Measurements from ENCODE around the gene EPHB1. TPM values are rescaled to one million over a fixed set of nuclear protein-coding genes. Genes with fewer than 3 reads are reported as not detected.

The EPHB1 gene
- total RNA-seq, 1 donor from 2014 or later = 0.53 TPM

- Histone ChIP-seq H3K4me3 (no peak overlapping the region), H3K9me3 (no peaks in the 10 kb centered on the region), H3K27ac (no peak overlapping the region), H3K27me3 (no peaks in the 10 kb centered on the region), H3K36me3 (no peaks in the 10 kb centered on the region), H3K4me1 (peaks cover 0 to 3% of the 10 kb centered on the region in 2 donors)
- intact Hi-C loops (cut with DNase I) = loop anchor here (5.0 kb wide), 1 partner anchor 1099 kb away; no protein-coding TSS in a partner anchor
- TF ChIP-seq CTCF (IDR thresholded peaks at IDR 0.05) = no peak
- no peak for DNase-seq (ENCODE audit: low spot score in 2 of 2)
Observed at GRCh38 chr3:134798681-134799311, 3.7 kb downstream of the EPHB1 start.

GRCh38 chr3:134799393-134799792, 4.3 kb downstream of the EPHB1 start:
- no peak overlapping the region for H3K27ac ChIP-seq
- no peaks in the 10 kb centered on the region for H3K27me3 ChIP-seq
- peaks cover 0 to 3% of the 10 kb centered on the region in 2 donors for H3K4me1 ChIP-seq
- intact Hi-C loops (cut with DNase I) = loop anchor here (5.0 kb wide), 1 partner anchor 1098 kb away; no protein-coding TSS in a partner anchor
- no peak for DNase-seq (ENCODE audit: low spot score in 2 of 2)
- no peak for TF ChIP-seq CTCF (IDR thresholded peaks at IDR 0.05)
- no peaks in the 10 kb centered on the region for H3K9me3 ChIP-seq
- no peak overlapping the region for H3K4me3 ChIP-seq
- no peaks in the 10 kb centered on the region for H3K36me3 ChIP-seq

DNA sequence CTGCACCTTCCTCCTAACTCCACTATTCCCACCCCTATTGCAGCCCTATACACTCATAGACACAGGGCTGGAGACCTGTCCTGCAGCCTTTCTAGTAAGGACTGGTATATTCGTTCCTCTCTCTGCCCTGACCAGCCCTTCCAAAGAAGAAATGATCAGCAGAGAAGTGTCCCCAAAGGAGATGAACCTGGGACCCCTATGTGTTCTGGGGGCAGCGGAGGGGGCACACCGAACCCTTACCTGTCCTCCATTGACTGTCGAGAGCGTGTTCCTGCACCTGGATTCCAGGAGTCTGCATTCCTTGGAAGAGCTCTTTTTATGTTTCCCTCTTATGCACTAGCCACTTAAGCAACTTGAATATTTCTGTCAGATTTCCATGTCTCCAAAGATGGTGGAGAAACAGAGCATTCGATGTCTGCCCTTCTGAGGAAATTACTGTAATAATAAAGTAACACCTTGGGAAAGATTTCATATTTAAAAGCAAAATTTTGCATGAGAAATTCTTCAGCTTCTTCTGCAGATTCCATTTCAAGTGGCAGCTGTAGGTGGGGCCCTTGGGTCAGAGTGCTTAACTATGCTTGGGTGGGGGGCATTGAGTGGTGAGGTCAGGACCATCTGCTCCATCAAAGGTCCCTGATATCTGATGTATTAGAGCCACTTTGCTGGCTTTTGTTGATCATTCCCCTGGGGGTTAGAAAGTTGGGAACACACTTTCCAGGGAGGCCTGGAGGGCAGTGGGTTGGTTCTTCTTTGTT, 6.3 kb downstream of the EPHB1 start:
- no peaks in the 10 kb centered on the region for H3K36me3 ChIP-seq
- no peak for TF ChIP-seq CTCF (IDR thresholded peaks at IDR 0.05)
- no peak overlapping the region for H3K27ac ChIP-seq
- H3K27me3 ChIP-seq = no peaks in the 10 kb centered on the region
- H3K9me3 ChIP-seq = no peaks in the 10 kb centered on the region
- no peak for DNase-seq (ENCODE audit: low spot score in 2 of 2)
- intact Hi-C loops (cut with DNase I) = no loop called here
- no peaks in the 10 kb centered on the region for H3K4me1 ChIP-seq
- no peak overlapping the region for H3K4me3 ChIP-seq

DNA sequence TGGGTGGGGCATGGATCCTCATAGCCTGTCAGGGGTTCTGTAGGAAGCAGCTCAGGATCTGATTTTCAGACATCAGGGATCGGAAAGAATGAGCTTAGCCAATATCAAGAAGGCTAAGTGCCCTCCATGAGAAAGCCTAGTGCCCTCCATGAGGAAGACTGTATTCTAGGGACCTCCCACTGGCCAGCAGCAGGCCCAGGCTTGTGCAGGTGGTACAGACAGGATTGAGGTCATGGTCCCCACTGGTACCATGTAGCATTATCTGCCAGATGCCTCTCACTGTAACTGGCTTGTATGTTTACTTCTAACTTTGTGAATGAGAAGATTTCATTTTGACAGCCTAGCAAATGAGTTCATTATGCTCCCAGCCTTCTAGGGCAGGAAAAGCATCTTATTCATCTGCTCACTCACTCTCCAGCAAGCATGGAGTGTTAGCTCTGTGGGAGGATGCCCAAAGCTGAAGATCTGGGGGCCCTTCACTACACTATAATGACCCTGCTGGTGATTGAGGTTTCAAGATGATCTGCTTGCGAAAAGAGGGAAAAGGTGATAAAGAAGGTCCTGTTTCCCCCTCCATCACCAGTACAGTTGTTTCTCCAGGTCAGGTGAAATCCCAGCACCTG, 7.5 kb downstream of the EPHB1 start:
- no peak overlapping the region for H3K4me3 ChIP-seq
- no peak overlapping the region for H3K27ac ChIP-seq
- H3K9me3 ChIP-seq = no peaks in the 10 kb centered on the region
- TF ChIP-seq CTCF (IDR thresholded peaks at IDR 0.05) = no peak
- intact Hi-C loops (cut with DNase I) = no loop called here
- H3K4me1 ChIP-seq = no peaks in the 10 kb centered on the region
- no peaks in the 10 kb centered on the region for H3K36me3 ChIP-seq
- no peak for DNase-seq (ENCODE audit: low spot score in 2 of 2)
- H3K27me3 ChIP-seq = no peaks in the 10 kb centered on the region

- H3K27me3 ChIP-seq = no peaks in the 10 kb centered on the region
- H3K36me3 ChIP-seq = no peaks in the 10 kb centered on the region
- no peak for DNase-seq (ENCODE audit: low spot score in 2 of 2)
- H3K27ac ChIP-seq = no peak overlapping the region
- intact Hi-C loops (cut with DNase I) = no loop called here
- H3K4me1 ChIP-seq = no peaks in the 10 kb centered on the region
- no peaks in the 10 kb centered on the region for H3K9me3 ChIP-seq
- no peak for TF ChIP-seq CTCF (IDR thresholded peaks at IDR 0.05)
- H3K4me3 ChIP-seq = no peak overlapping the region
Observed at GRCh38 chr3:134803051-134803505, 8.0 kb downstream of the EPHB1 start.

Data from ascending aorta (tissue), 2 donors.